ENCODE data around the gene GLS. TPM values are rescaled to one million over a fixed set of nuclear protein-coding genes. Genes with fewer than 3 reads are reported as not detected.
"Not testable (repeated sequence)": the region's sequence is repeated elsewhere in the genome, so short reads cannot be mapped to it uniquely, and the experiment has no call there.

Gene GLS
- total RNA-seq, 1 donor from 2014 or later: 122 TPM

DNA sequence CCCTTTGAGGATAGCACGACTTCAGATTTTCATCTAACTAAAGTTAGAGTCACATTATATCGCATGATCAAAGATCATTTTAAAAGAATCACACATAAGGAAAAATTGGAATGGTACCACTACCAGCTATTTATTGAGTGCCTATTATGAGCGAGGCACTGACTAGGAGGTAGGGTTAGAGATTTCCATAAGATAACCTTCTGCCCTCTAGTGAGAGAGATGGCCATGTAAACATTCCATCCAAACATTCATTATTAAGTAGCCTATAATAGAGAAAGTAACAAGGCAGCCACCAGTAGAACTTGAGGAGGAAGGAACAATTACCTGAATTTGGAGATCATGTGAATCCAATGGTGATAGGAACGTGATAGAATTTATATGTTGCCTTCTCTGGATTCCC lies 25.4 kb upstream of the GLS start:
- no peak for DNase-seq (ENCODE audit: extremely low read depth, low read depth, low spot score)

DNA sequence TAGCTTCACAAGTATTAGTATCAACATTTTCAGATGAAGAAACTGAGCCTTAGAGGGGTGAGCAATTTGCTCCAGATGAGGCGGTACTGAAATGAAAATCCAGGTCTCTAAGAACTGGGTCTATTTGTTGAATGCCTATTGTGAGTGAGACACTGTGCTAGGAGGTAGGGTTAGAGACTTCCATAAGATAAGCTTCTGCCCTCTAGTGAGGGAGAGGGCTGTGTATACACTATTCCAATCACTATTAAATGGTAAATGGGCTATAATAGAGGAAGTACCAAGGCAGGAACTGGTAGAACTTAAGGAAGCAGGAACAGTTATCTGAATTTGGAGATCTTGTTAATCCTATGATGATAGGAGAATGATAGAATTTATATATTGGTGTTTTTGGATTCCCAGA lies 23.6 kb upstream of the GLS start:
- DNase-seq (ENCODE audit: extremely low read depth, low read depth, low spot score): no peak

DNA sequence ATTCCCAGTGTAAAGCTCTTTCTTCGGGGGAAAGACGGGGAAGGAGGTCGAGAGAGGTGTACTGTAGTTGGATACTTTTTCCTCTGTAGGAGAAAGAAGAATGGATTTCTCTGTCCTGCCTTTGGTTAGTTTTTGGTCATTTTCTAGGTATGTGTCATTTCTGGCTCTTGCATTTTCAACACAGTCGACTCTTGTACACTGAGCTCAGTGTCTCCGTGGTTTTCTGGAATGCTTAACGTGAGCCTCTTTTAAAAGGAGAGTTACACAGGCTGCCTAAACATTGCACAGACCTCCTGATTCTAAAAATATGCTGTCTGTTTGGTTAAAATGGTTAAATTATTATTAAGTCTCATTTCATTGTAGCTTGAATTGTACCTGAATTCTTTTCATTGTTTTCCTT lies 21.8 kb upstream of the GLS start:
- no peak for DNase-seq (ENCODE audit: extremely low read depth, low read depth, low spot score)

DNA sequence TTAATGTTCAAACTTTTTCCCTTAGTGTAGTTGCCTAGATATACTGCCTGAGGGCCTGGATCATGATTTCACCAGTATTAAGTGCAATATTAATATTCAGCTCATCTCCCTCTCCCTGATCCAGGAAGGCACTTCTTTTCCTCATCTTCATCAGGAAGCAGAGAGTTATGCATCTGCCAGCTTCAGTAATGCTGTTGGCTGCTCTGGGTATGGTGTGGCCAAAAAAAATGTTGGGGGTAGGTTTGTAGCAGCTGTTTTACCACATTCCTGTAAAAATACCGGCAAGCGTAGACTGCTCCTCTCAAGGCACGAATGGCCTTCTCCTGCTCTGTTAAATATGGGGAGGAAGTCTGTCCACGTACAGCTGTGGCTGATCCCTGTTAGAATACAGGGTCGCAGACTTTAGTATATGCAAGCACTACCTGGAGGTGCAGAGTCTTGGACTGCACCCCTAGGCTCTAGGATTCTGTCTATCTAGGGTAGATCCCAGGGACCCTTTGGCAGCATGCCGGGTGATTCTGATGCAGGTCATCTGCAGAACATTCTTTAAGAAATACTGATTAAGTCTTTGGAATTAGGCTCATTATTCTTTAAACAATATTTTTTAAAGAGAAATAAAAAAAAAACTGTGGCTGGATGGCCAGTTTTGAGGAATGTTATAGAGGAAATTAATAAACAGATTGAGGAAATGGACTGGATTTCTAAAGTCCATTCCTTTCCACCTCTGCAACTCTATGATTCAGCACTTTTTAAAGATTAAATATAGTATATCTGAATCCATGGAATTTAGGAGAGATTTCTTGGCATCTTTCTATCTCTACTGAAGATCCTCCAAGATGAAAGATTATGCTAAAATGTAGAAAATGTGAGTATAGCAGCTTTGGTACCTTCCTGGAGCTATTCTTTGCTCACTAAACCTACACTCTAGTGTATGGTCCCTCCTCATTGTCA lies 21.0 kb upstream of the GLS start:
- no peak for DNase-seq (ENCODE audit: extremely low read depth, low read depth, low spot score)

DNA sequence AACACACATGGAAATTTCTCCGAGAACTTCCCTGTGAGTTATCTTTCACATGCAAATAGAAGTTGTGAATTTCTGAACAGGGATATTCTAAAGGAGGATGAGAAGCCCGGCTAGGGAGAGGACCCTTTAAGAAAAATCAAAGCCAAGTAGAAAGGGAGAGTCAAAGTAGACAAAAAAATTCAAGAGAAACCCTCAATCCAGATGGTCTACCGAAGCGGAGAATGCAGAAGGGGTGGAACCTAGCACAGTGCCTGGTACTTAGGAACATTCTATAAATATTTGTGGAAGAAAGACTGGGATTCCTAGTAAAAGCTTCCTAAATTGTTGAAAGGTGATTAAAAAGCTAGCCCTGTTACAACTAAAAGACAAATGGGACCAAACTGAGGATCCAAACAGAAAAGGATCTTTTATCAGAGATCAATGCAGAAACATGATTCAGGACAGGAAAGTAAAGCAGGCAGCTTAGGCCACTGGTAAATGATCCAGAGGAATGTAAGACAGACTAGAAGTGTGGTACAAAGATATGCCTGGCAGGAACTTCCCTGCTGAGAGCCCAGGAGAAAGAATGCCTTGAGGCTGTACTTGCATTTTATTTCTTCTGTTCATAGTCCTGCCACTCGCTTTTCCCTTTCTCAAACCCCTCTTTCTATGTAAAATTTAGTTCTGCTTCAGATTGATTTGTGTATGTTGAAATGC lies 19.5 kb upstream of the GLS start:
- no peak for DNase-seq (ENCODE audit: extremely low read depth, low read depth, low spot score)

DNA sequence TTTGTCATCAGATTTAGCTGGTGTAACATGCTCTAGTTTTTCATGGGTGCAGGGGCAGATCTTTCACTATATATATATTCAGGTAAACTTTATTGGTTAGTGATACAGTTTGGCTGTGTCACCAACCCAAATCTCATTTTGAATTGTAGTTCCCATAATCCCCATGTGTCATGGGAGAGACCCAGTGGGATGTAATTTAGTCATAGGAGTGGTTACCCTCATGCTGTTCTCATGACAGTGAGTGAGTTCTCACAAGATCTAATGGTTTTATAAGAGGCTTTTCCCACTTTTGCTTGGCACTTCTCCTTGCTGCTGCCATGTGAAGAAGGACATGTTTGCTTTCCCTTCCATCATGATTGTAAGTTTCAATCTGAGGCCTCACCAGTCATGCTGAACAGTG lies 18.5 kb upstream of the GLS start:
- not testable (repeated sequence) for DNase-seq (ENCODE audit: extremely low read depth, low read depth, low spot score)

DNA sequence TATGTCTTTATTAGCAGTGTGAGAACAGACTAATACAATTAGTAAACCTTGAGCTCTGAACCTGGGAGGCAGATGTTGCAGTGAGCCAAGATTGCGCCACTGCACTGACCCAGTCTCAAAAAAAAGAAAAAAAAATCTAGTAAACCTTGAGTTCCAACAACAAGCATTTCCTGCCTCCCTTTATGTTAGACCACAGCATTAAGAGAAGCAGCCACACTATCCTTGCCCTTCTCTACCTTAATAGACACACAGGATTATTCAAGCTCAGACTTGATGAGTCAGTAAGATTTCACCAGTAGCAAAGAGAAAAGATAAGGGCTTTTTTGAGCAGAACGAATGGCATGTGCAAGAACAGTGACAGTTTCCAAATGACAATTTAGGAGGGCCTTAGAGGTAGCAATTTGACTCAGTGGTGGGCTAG lies 18.0 kb upstream of the GLS start:
- DNase-seq (ENCODE audit: extremely low read depth, low read depth, low spot score): no peak

DNA sequence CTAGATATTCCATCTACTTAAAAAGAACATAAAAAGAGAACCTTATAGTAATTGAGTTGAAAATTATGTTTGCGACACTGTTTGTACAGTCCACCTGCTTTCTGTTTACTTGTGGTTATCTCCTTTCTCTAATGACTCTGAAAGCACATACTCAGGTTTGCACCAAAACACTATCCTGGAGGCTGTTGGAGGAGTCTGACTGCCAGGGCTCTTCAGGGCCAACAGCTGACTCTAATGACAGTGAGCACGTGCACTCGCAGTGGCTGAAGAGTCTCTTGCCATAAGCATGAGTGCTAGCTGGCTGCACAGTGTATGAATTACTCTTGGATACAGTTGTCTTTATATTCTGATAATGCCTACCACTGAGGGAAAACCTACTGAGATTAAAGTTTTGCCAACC lies 16.7 kb upstream of the GLS start:
- no peak for DNase-seq (ENCODE audit: extremely low read depth, low read depth, low spot score)

DNA sequence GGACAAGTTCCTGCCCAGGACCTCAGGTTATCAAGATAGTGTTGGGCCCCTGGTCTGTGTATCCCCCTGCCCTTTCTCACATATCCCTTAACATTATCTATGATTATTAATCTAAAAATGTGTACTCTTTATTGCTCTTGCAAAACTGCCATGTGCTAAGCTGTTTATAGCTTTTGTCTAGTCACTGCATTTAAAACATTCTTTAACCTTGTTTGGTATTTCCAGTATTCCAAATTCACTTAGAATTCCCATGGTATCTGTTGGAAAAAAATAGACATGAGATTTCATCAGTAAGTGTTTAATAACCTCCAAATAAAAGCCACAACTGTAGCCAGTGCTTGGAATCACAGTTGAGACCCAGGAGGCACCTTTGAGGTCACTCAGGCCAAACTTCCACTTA lies 16.2 kb upstream of the GLS start:
- DNase-seq (ENCODE audit: extremely low read depth, low read depth, low spot score): no peak

DNA sequence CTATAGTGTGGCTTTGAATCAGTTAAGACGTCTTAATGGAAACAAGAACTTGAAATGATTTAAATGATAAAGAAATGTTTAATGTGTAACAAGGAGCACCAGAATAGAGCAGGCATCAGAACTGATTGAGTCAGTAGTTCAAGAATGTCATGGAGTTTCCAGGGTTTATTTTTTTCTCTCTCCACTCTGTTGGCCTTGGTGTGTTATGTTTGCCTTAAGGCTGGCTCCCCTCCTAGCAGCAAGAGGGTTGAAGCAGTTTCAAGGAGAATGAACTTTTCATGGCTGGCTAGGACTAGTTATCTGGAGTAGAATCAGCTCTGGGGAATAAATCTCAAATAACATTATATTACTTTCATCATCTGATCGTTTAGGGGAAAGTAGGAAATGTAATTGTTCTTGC lies 13.4 kb upstream of the GLS start:
- DNase-seq (ENCODE audit: extremely low read depth, low read depth, low spot score): no peak

DNA sequence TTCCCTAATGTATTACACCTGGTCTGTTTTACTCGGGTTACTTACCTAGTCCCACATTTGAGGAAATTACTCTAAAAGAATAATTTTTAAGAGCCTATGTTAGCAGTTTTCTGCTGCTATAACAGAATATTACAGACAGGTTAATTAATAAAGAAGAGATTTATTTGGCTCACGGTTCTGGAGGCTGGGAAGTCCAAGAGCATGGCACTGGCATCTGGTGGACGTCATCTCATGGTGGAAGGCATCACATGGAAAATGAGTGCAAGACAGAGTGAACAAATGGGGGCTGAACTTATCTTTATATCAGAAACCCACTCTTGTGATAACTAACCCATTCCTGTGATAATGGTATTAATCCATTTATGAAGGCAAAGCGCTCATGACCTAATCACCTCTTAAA lies 12.8 kb upstream of the GLS start:
- no peak for DNase-seq (ENCODE audit: extremely low read depth, low read depth, low spot score)

DNA sequence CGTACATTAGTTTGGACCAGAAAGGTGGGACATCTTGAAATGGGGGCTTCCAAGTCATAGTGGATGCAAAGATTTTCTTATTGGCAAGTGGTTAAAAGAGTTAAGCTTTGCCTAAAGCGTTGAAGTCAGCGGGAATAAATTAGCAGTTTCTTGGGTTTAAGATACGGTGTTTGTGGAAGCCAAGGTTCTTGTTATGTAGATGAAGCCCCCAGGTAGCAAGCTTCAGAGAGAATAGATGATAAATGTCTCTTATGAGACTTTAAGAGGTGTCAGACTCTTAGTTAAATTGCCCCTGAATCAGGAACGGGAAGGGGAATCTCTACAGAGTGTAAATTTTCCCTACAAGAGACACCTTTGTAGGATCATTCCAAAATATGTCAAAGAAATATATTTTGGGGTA lies 10.9 kb upstream of the GLS start:
- no peak for DNase-seq (ENCODE audit: extremely low read depth, low read depth, low spot score)

DNA sequence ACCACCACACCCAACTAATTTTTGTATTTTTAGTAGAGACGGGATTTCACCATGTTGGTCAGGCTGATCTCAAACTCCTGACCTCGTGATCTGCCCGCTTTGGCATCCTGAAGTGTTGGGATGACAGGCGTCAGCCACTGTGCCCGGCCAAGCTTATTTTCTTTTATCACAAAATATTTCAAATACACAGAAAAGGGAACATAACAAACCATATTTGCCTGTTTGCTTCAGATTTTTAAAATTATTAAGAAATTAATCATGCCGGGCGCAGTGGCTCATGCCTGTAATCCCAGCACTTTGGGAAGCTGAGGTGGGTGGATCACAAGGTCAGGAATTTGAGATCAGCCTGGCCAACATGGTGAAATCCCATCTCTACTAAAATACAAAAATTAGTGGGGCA lies 7.2 kb upstream of the GLS start:
- not testable (repeated sequence) for DNase-seq (ENCODE audit: extremely low read depth, low read depth, low spot score)

DNA sequence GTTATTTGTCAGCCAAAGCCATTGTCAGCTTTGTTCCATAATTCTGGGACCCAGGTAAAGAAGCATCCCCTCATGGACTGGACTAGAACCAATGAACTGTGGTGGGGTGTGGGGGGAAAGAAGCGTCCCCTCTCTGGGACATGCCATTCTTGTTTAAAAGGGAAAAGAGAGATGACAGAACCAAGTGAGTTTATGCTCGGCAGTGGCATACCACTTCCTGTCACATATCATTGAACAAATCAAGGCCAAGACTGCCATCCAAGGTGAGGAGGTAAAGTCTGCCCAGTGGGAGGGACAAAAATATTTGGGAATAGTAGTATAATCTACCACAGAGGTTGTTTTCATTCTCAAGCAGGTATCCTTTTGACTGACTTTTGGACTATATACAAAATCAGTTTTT lies 4.7 kb upstream of the GLS start:
- no peak for DNase-seq (ENCODE audit: extremely low read depth, low read depth, low spot score)

DNA sequence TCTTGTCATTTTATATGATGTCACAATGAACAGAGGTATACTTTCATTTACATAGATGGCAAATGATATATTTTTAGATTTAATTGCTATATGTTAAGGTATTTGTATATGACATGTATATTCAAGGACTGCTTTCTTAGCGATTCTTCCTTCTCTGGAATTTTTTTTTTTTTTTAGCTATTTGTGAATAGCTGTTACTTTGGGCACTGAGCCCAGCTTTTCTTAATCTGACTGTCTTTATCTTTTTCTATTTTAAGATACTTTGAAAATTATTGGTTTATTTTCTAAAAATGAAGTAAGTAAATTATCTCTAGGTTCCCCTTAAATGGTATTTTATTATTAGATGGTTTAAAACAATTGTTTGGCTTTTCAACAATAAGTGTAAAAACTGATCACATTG lies 4.0 kb upstream of the GLS start:
- DNase-seq (ENCODE audit: extremely low read depth, low read depth, low spot score): no peak

DNA sequence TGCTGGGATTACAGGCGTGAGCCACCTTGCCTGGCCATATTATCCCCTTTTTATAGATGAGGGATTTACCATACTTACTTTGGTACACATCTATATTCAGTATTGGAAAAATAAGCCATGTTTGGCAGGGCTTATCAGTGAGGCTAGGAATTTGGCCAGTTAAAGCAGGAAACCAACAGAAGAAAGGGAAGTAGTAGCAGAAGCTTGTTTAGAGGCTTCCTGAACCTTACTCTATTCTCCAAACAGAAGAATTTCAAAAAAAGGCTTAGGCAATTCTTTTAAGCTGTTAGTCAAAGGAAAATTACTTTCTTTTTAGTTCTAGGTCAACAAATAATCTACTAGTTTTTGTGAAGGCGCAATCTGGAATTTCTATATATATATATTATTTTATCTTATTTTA lies 3.2 kb upstream of the GLS start:
- DNase-seq (ENCODE audit: extremely low read depth, low read depth, low spot score): no peak

DNA sequence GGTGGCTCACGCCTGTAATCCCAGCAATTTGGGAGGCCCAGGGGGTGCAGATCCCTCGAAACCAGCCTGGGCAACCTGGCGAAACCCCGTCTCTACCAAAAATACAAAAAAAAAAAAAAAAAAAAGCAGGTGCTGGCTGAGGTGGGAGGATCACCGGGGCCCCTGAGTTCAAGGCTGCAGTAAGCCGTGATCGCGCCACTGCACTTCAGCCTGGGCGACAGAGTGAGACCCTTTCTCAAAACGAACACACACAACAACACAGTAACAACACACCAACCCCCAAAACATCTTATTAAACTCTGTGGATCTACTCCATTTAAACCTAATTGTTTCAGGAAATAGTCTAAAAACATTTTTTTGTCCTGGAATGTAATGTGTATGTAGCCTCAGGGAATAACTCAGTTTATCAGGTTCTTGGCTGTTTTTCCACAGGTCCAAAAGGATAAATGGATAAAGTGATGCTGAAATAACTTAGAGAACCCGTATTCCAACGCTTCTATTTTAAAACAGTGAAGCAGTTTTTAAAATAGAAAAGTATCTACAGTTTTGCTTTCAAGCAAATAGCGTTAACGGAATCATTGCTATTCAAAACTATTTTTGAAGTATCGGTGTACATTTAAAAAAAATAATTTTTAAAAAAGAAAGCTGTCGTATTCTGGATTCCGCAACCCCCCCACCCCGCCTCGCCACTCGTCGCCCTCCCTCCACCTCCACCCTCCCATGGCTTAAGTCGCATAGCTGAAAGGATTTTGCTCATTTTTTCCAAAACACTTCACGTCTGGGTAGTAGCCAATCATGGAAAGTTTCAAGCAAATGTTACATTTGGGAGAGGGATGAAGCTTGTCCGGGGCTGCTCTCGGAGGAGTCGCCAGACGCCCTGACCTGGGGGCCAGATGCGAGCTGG lies 895 bp upstream of the GLS start:
- no peak for DNase-seq (ENCODE audit: extremely low read depth, low read depth, low spot score)

DNA sequence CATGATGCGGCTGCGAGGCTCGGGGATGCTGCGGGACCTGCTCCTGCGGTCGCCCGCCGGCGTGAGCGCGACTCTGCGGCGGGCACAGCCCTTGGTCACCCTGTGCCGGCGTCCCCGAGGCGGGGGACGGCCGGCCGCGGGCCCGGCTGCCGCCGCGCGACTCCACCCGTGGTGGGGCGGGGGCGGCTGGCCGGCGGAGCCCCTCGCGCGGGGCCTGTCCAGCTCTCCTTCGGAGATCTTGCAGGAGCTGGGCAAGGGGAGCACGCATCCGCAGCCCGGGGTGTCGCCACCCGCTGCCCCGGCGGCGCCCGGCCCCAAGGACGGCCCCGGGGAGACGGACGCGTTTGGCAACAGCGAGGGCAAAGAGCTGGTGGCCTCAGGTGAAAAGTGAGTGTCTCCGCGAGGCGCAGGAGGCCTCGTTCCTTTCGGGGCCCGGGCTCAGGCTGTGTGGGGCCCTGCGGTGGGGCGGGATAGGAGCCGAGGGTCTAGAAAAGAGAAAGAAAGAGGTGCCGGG lies 520 bp downstream of the GLS start:
- no peak for DNase-seq (ENCODE audit: extremely low read depth, low read depth, low spot score)

DNA sequence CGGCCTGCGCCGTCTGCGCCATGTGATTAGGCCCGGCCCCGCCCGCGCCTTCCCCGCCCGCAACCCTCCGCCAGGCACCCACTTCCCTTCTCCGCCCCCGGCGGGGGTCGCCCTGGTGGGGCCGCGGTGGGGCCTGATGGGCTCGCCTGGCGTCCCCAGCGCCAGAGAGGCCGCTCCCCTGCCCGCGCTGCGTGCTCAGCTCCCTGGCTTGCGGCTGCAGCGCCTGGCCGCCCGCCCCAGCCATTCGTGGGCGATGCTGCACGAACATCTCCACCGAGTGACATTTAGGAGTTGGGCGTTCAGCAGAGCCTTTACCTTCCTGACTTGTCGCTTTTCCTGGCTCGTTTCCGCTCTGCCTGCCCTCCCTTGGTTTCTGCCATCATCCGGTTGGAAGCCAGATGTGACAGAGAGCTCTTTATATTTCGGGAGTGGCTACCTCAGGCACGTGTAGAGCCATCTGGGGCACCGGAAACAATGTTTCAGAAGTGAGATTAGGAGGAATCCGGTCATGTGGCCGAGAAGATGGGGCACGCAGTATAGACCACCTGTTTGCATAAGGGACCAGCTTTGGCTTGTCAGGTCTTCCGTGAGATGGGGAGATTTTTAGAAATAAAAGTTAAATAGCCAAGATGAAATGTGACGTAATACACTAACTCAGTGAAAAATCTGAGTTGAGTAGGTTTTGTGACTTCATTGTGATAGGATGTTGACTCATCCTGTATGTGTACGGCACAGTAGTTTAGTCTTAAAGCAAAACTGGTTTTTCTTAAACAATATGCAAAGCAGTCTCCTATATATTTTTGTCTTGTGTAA lies 1.2 kb downstream of the GLS start:
- DNase-seq (ENCODE audit: extremely low read depth, low read depth, low spot score): peak; percentile 58

DNA sequence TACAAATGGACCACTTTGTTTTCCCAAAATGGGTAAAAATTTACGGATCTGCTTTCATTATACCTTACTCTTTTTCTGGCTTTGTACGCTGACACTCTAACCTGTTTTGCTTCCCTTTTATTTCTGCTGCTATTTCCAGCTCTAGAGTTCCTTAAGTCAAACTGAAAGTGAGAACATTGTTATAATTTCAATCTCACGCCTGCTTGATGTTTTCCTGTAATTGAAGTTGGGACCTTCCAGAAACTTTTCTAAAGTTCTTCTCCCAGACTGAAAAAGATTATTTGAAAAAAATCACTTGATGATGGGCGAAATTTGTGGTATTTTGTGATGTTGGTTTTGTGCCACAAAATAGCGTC lies 1.8 kb downstream of the GLS start:
- peak; percentile 29 for DNase-seq (ENCODE audit: extremely low read depth, low read depth, low spot score)
